OCI-LY7 (cell line): Measurements from ENCODE around the gene YLPM1.

ENCODE experiments used
- EZH2phosphoT487 ChIP-seq: fragments of 200-600 bp; sonication (generic); IDR thresholded peaks from 2 replicates; pipeline ENCODE4 v1.6.1; 2018; ENCODE audit warnings: low read depth, borderline replicate concordance, mild to moderate bottlenecking, mixed run types, antibody characterized with exemption, low read length, moderate library complexity, mixed read lengths
- TF ChIP-seq, protein P1 (sequence below): fragments of 200-600 bp; sonication (generic); conservative IDR thresholded peaks from 2 replicates; pipeline ENCODE4 v1.5.1; 2014; ENCODE audit warnings: mild to moderate bottlenecking, antibody characterized with exemption, low read length, moderate library complexity, mixed read lengths

DNA sequence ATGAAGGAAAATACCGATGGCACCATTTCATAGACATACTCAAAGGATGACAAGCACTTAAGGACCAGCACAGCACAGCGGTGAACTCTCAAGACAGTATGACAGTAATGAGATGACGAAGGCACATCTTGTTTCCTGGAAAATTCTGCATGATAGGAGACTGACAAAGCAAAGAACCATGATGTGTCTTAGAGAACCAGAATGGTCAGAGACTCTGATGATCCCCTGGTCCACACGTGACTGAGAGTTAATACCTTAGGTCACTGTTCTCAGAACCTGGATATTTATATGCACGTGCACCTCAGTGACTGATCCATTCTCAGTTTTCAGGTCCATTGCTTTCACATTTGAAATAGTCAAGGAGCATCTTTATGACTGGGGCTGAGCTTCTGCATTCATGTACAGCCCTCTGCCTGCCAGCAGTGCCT lies 77.5 kb downstream of the YLPM1 start:
- TF ChIP-seq, protein P1, sequence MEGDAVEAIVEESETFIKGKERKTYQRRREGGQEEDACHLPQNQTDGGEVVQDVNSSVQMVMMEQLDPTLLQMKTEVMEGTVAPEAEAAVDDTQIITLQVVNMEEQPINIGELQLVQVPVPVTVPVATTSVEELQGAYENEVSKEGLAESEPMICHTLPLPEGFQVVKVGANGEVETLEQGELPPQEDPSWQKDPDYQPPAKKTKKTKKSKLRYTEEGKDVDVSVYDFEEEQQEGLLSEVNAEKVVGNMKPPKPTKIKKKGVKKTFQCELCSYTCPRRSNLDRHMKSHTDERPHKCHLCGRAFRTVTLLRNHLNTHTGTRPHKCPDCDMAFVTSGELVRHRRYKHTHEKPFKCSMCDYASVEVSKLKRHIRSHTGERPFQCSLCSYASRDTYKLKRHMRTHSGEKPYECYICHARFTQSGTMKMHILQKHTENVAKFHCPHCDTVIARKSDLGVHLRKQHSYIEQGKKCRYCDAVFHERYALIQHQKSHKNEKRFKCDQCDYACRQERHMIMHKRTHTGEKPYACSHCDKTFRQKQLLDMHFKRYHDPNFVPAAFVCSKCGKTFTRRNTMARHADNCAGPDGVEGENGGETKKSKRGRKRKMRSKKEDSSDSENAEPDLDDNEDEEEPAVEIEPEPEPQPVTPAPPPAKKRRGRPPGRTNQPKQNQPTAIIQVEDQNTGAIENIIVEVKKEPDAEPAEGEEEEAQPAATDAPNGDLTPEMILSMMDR = no peak
- TF ChIP-seq EZH2phosphoT487 = no peak
